ENCODE results near the gene CFAP52.
"Not testable (repeated sequence)": the region's sequence is repeated elsewhere in the genome, so short reads cannot be mapped to it uniquely, and the experiment has no call there.

Gene CFAP52

GRCh38 chr17:9606453-9606852 is 30.0 kb downstream of the CFAP52 start:
- Histone ChIP-seq H3F3A (ENCODE audit: insufficient read depth) (no peaks in the 10 kb centered on the region), H3K27me3 (ENCODE audit: low read length) (no peaks in the 10 kb centered on the region), H3K9me3 (ENCODE audit: insufficient read depth, low read length) (no peaks in the 10 kb centered on the region), H3K36me3 (ENCODE audit: low read length) (no peaks in the 10 kb centered on the region), H3K4me2 (ENCODE audit: low read depth, low read length, poor library complexity, severe bottlenecking) (no peak overlapping the region), H3K4me3 (ENCODE audit: insufficient read depth, low read length, poor library complexity, severe bottlenecking) (no peak overlapping the region), H3K9me2 (replicated peaks; ENCODE audit: insufficient read depth, low read length) (no peaks in the 10 kb centered on the region), H3K9ac (ENCODE audit: low read length) (no peak overlapping the region), H2AFZ (ENCODE audit: low read depth, low read length, severe bottlenecking) (no peak overlapping the region), H3K27ac (ENCODE audit: low read depth, low read length) (no peak overlapping the region), H4K20me1 (ENCODE audit: low read depth, low read length) (no peaks in the 10 kb centered on the region), H3K79me2 (ENCODE audit: insufficient read depth, low read length) (no peaks in the 10 kb centered on the region)
- TF ChIP-seq EZH2phosphoT487 (conservative IDR thresholded peaks at IDR 0.05; ENCODE audit: low read length): no peak
- no peak for TF ChIP-seq CTCF (IDR thresholded peaks at IDR 0.05; ENCODE audit: insufficient read depth, low read length, poor library complexity, severe bottlenecking)

GRCh38 chr17:9607058-9607457 is 30.6 kb downstream of the CFAP52 start:
- H4K20me1 ChIP-seq (ENCODE audit: low read depth, low read length); H3K4me3 ChIP-seq (ENCODE audit: insufficient read depth, low read length, poor library complexity, severe bottlenecking); H3K27ac ChIP-seq (ENCODE audit: low read depth, low read length); H3K79me2 ChIP-seq (ENCODE audit: insufficient read depth, low read length); H3F3A ChIP-seq (ENCODE audit: insufficient read depth); H3K27me3 ChIP-seq (ENCODE audit: low read length); H3K9me2 ChIP-seq (replicated peaks; ENCODE audit: insufficient read depth, low read length); H3K9me3 ChIP-seq (ENCODE audit: insufficient read depth, low read length); H3K4me2 ChIP-seq (ENCODE audit: low read depth, low read length, poor library complexity, severe bottlenecking); H3K36me3 ChIP-seq (ENCODE audit: low read length); H2AFZ ChIP-seq (ENCODE audit: low read depth, low read length, severe bottlenecking); H3K9ac ChIP-seq (ENCODE audit: low read length): not testable (repeated sequence)

GRCh38 chr17:9611557-9611956 is 35.1 kb downstream of the CFAP52 start:
- Histone ChIP-seq H3K36me3 (ENCODE audit: low read length) (no peaks in the 10 kb centered on the region), H3K9me2 (replicated peaks; ENCODE audit: insufficient read depth, low read length) (no peaks in the 10 kb centered on the region), H4K20me1 (ENCODE audit: low read depth, low read length) (no peaks in the 10 kb centered on the region), H3K9ac (ENCODE audit: low read length) (no peak overlapping the region), H3K27me3 (ENCODE audit: low read length) (no peaks in the 10 kb centered on the region), H3K4me2 (ENCODE audit: low read depth, low read length, poor library complexity, severe bottlenecking) (no peak overlapping the region), H3K4me3 (ENCODE audit: insufficient read depth, low read length, poor library complexity, severe bottlenecking) (no peak overlapping the region), H3F3A (ENCODE audit: insufficient read depth) (no peaks in the 10 kb centered on the region), H3K9me3 (ENCODE audit: insufficient read depth, low read length) (no peaks in the 10 kb centered on the region), H3K27ac (ENCODE audit: low read depth, low read length) (no peak overlapping the region), H2AFZ (ENCODE audit: low read depth, low read length, severe bottlenecking) (no peak overlapping the region), H3K79me2 (ENCODE audit: insufficient read depth, low read length) (no peaks in the 10 kb centered on the region)
- TF ChIP-seq CTCF (IDR thresholded peaks at IDR 0.05; ENCODE audit: insufficient read depth, low read length, poor library complexity, severe bottlenecking): no peak
- TF ChIP-seq EZH2phosphoT487 (conservative IDR thresholded peaks at IDR 0.05; ENCODE audit: low read length): no peak

GRCh38 chr17:9612006-9612405 is 35.6 kb downstream of the CFAP52 start:
- no peak overlapping the region for H3K4me2 ChIP-seq (ENCODE audit: low read depth, low read length, poor library complexity, severe bottlenecking)
- H3F3A ChIP-seq (ENCODE audit: insufficient read depth): no peaks in the 10 kb centered on the region
- H3K36me3 ChIP-seq (ENCODE audit: low read length): no peaks in the 10 kb centered on the region
- no peak overlapping the region for H3K4me3 ChIP-seq (ENCODE audit: insufficient read depth, low read length, poor library complexity, severe bottlenecking)
- no peaks in the 10 kb centered on the region for H3K9me3 ChIP-seq (ENCODE audit: insufficient read depth, low read length)
- H3K27me3 ChIP-seq (ENCODE audit: low read length): no peaks in the 10 kb centered on the region
- no peaks in the 10 kb centered on the region for H4K20me1 ChIP-seq (ENCODE audit: low read depth, low read length)
- no peak overlapping the region for H3K27ac ChIP-seq (ENCODE audit: low read depth, low read length)
- H3K79me2 ChIP-seq (ENCODE audit: insufficient read depth, low read length): no peaks in the 10 kb centered on the region
- TF ChIP-seq EZH2phosphoT487 (conservative IDR thresholded peaks at IDR 0.05; ENCODE audit: low read length) (no peak), CTCF (IDR thresholded peaks at IDR 0.05; ENCODE audit: insufficient read depth, low read length, poor library complexity, severe bottlenecking) (no peak)
- H3K9me2 ChIP-seq (replicated peaks; ENCODE audit: insufficient read depth, low read length): no peaks in the 10 kb centered on the region
- H3K9ac ChIP-seq (ENCODE audit: low read length): no peak overlapping the region
- no peak overlapping the region for H2AFZ ChIP-seq (ENCODE audit: low read depth, low read length, severe bottlenecking)
